Measurements from ENCODE around the gene CABCOCO1.

DNA sequence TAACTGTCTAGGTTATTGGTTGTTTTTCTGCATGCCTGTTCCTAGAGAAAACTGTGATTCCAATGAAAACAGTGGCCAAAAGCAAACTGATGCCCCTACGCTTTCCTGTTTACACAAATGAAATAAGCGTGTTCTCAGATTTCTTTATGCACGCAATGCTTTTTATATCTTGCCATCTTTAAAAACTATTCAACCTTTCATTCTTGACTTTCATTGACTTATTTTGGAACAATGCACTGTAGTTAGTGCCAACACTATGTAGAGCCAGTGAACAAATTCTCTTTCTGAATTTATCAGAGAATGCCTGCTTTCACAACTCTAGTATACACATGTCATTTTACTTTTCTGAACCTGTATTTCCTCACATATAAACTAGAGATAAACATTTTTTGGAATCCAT is 86.6 kb downstream of the CABCOCO1 start:
- TF ChIP-seq, protein P1, sequence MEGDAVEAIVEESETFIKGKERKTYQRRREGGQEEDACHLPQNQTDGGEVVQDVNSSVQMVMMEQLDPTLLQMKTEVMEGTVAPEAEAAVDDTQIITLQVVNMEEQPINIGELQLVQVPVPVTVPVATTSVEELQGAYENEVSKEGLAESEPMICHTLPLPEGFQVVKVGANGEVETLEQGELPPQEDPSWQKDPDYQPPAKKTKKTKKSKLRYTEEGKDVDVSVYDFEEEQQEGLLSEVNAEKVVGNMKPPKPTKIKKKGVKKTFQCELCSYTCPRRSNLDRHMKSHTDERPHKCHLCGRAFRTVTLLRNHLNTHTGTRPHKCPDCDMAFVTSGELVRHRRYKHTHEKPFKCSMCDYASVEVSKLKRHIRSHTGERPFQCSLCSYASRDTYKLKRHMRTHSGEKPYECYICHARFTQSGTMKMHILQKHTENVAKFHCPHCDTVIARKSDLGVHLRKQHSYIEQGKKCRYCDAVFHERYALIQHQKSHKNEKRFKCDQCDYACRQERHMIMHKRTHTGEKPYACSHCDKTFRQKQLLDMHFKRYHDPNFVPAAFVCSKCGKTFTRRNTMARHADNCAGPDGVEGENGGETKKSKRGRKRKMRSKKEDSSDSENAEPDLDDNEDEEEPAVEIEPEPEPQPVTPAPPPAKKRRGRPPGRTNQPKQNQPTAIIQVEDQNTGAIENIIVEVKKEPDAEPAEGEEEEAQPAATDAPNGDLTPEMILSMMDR (optimal IDR thresholded peaks at IDR 0.05 in 1 of 3, IDR thresholded peaks at IDR 0.05 in 1 of 3, conservative IDR thresholded peaks at IDR 0.05 in 1 of 3; ENCODE audit: extremely low read depth in 1 of 3, insufficient read depth in 2 of 3, low read length in 3 of 3), result no peak
- no peak for TF ChIP-seq EZH2 (IDR thresholded peaks at IDR 0.05; ENCODE audit: low read length)
